ENCODE data around the gene TMEM42.

TMEM42 gene

GRCh38 chr3:44875596-44875995 lies 13.9 kb downstream of the TMEM42 start:
- no peaks in the 10 kb centered on the region for H3K79me2 ChIP-seq (ENCODE audit: control insufficient read depth, insufficient read depth, low read length)
- H3K23ac ChIP-seq (ENCODE audit: low read length) = no peak overlapping the region
- H3K4me2 ChIP-seq (ENCODE audit: low read length) = no peak overlapping the region
- no peak overlapping the region for H3K9ac ChIP-seq (ENCODE audit: low read length)
- no peak overlapping the region for H2BK5ac ChIP-seq (ENCODE audit: low read length)
- H2BK15ac ChIP-seq (replicated peaks; ENCODE audit: low read depth) = no peak overlapping the region
- H4K5ac ChIP-seq (ENCODE audit: low read length) = no peak overlapping the region
- H3K56ac ChIP-seq (ENCODE audit: low read length) = no peak overlapping the region
- no peaks in the 10 kb centered on the region for H3K27me3 ChIP-seq (ENCODE audit: insufficient read depth, low read length, poor library complexity)
- no peak overlapping the region for H2AK5ac ChIP-seq (ENCODE audit: low read length)
- H3K4me3 ChIP-seq (ENCODE audit: low read length) = no peak overlapping the region
- H4K8ac ChIP-seq (ENCODE audit: low read depth, low read length) = no peak overlapping the region
- H3K36me3 ChIP-seq (ENCODE audit: control insufficient read depth, insufficient read depth, low read length) = no peaks in the 10 kb centered on the region
- no peak overlapping the region for H2BK120ac ChIP-seq (ENCODE audit: low read depth, low read length)
- H3K79me1 ChIP-seq (ENCODE audit: low read length) = no peaks in the 10 kb centered on the region
- H3K4ac ChIP-seq (ENCODE audit: low read depth, low read length) = no peak overlapping the region
- H3K4me1 ChIP-seq (ENCODE audit: control insufficient read depth, low read depth, low read length) = no peaks in the 10 kb centered on the region
- H3K27ac ChIP-seq (ENCODE audit: low read depth, low read length) = no peak overlapping the region
- WGBS (ENCODE audit: extremely low coverage, insufficient coverage, low lambda C conversion rate) = no CpG with 5 or more reads among the region's 3 CpGs
- no peak overlapping the region for H3K18ac ChIP-seq (ENCODE audit: low read length)
- no peak for DNase-seq

GRCh38 chr3:44877333-44877732 lies 15.6 kb downstream of the TMEM42 start:
- Histone ChIP-seq H3K18ac (ENCODE audit: low read length) (no peak overlapping the region), H3K79me1 (ENCODE audit: low read length) (no peaks in the 10 kb centered on the region), H3K27ac (ENCODE audit: low read depth, low read length) (no peak overlapping the region), H3K27me3 (ENCODE audit: insufficient read depth, low read length, poor library complexity) (no peaks in the 10 kb centered on the region), H3K9ac (ENCODE audit: low read length) (no peak overlapping the region), H3K4me3 (ENCODE audit: low read length) (no peak overlapping the region), H2BK15ac (replicated peaks; ENCODE audit: low read depth) (no peak overlapping the region), H3K23ac (ENCODE audit: low read length) (no peak overlapping the region), H3K4me2 (ENCODE audit: low read length) (no peak overlapping the region), H2BK120ac (ENCODE audit: low read depth, low read length) (no peak overlapping the region), H2AK5ac (ENCODE audit: low read length) (no peak overlapping the region), H3K56ac (ENCODE audit: low read length) (no peak overlapping the region), H3K4ac (ENCODE audit: low read depth, low read length) (no peak overlapping the region), H2BK5ac (ENCODE audit: low read length) (no peak overlapping the region), H3K4me1 (ENCODE audit: control insufficient read depth, low read depth, low read length) (no peaks in the 10 kb centered on the region), H3K36me3 (ENCODE audit: control insufficient read depth, insufficient read depth, low read length) (no peaks in the 10 kb centered on the region), H4K8ac (ENCODE audit: low read depth, low read length) (no peak overlapping the region), H4K5ac (ENCODE audit: low read length) (no peak overlapping the region), H3K79me2 (ENCODE audit: control insufficient read depth, insufficient read depth, low read length) (no peaks in the 10 kb centered on the region)
- no CpG with 5 or more reads among the region's 3 CpGs for WGBS (ENCODE audit: extremely low coverage, insufficient coverage, low lambda C conversion rate)
- no peak for DNase-seq

DNA sequence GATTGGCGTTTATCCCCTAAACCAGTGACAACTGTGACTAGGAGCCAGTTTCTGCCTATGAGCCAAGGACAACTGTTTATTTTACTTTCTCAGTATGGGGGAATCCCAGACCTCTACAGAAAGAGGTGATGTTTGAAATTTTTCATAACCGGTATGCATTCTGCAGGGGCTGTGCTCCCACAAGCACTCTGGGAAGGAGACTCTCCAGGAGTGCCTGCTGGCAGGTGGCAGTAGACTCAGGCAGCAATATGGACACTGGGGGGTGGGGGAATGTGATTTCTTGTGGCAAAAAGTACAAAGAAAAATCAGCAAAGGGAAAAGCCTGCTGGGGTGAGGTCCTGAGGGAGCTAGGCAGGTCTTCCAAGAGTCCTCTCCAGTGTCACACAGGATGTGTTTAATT lies 18.6 kb downstream of the TMEM42 start:
- no peaks in the 10 kb centered on the region for H3K79me1 ChIP-seq (ENCODE audit: low read length)
- no peak overlapping the region for H3K4me2 ChIP-seq (ENCODE audit: low read length)
- H3K4me3 ChIP-seq (ENCODE audit: low read length) = no peak overlapping the region
- no peaks in the 10 kb centered on the region for H3K27me3 ChIP-seq (ENCODE audit: insufficient read depth, low read length, poor library complexity)
- H3K18ac ChIP-seq (ENCODE audit: low read length) = no peak overlapping the region
- H3K56ac ChIP-seq (ENCODE audit: low read length) = no peak overlapping the region
- H3K36me3 ChIP-seq (ENCODE audit: control insufficient read depth, insufficient read depth, low read length) = no peaks in the 10 kb centered on the region
- no peak for DNase-seq
- no peak overlapping the region for H3K9ac ChIP-seq (ENCODE audit: low read length)
- H2BK5ac ChIP-seq (ENCODE audit: low read length) = no peak overlapping the region
- H3K79me2 ChIP-seq (ENCODE audit: control insufficient read depth, insufficient read depth, low read length) = no peaks in the 10 kb centered on the region
- no CpG with 5 or more reads among the region's 2 CpGs for WGBS (ENCODE audit: extremely low coverage, insufficient coverage, low lambda C conversion rate)
- H3K4ac ChIP-seq (ENCODE audit: low read depth, low read length) = no peak overlapping the region
- H3K4me1 ChIP-seq (ENCODE audit: control insufficient read depth, low read depth, low read length) = peaks cover 5% of the 10 kb centered on the region
- H4K8ac ChIP-seq (ENCODE audit: low read depth, low read length) = no peak overlapping the region
- no peak overlapping the region for H2BK120ac ChIP-seq (ENCODE audit: low read depth, low read length)
- H3K27ac ChIP-seq (ENCODE audit: low read depth, low read length) = no peak overlapping the region
- H3K23ac ChIP-seq (ENCODE audit: low read length) = no peak overlapping the region
- no peak overlapping the region for H2AK5ac ChIP-seq (ENCODE audit: low read length)
- H2BK15ac ChIP-seq (replicated peaks; ENCODE audit: low read depth) = no peak overlapping the region
- no peak overlapping the region for H4K5ac ChIP-seq (ENCODE audit: low read length)

- WGBS (ENCODE audit: extremely low coverage, insufficient coverage, low lambda C conversion rate) = no CpG with 5 or more reads among the region's 5 CpGs
- DNase-seq = peak; percentile 29
- peak overlapping the region; percentile 10 for H3K56ac ChIP-seq (ENCODE audit: low read length)
- H3K36me3 ChIP-seq (ENCODE audit: control insufficient read depth, insufficient read depth, low read length) = no peaks in the 10 kb centered on the region
- no peak overlapping the region for H3K23ac ChIP-seq (ENCODE audit: low read length)
- H2BK15ac ChIP-seq (replicated peaks; ENCODE audit: low read depth) = no peak overlapping the region
- peak overlapping the region; percentile 22 for H3K27ac ChIP-seq (ENCODE audit: low read depth, low read length)
- no peaks in the 10 kb centered on the region for H3K79me1 ChIP-seq (ENCODE audit: low read length)
- H2BK5ac ChIP-seq (ENCODE audit: low read length) = no peak overlapping the region
- no peak overlapping the region for H3K4ac ChIP-seq (ENCODE audit: low read depth, low read length)
- no peaks in the 10 kb centered on the region for H3K79me2 ChIP-seq (ENCODE audit: control insufficient read depth, insufficient read depth, low read length)
- H3K4me1 ChIP-seq (ENCODE audit: control insufficient read depth, low read depth, low read length) = peaks cover 5% of the 10 kb centered on the region
- no peak overlapping the region for H4K8ac ChIP-seq (ENCODE audit: low read depth, low read length)
- H2AK5ac ChIP-seq (ENCODE audit: low read length) = no peak overlapping the region
- no peak overlapping the region for H3K4me2 ChIP-seq (ENCODE audit: low read length)
- no peak overlapping the region for H4K5ac ChIP-seq (ENCODE audit: low read length)
- no peak overlapping the region for H3K18ac ChIP-seq (ENCODE audit: low read length)
- no peak overlapping the region for H3K4me3 ChIP-seq (ENCODE audit: low read length)
- H3K27me3 ChIP-seq (ENCODE audit: insufficient read depth, low read length, poor library complexity) = no peaks in the 10 kb centered on the region
- H3K9ac ChIP-seq (ENCODE audit: low read length) = no peak overlapping the region
- no peak overlapping the region for H2BK120ac ChIP-seq (ENCODE audit: low read depth, low read length)
Observed at GRCh38 chr3:44883213-44883955, 21.7 kb downstream of the TMEM42 start.

DNA sequence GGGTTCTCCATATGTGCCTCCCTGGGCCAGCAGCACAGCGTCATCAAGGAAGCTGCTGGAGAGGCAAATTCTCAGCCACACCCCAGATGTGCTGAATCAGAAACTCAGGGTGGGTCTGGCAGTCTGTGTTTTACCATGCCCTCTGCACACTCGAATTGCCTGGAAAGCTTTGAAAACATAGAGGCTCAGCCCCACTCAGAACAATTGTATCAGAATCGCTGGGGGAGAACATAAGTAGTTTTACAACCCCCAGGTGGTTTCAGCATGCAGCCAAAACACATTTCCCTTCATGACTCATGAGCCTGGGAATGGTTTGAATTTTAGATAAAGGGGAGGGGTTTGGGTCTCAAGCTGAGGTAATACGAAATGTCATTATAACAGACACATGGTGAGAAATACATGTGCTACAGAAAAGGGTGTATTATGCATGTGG lies 22.3 kb downstream of the TMEM42 start:
- no peaks in the 10 kb centered on the region for H3K36me3 ChIP-seq (ENCODE audit: control insufficient read depth, insufficient read depth, low read length)
- H3K23ac ChIP-seq (ENCODE audit: low read length) = no peak overlapping the region
- H2BK15ac ChIP-seq (replicated peaks; ENCODE audit: low read depth) = no peak overlapping the region
- WGBS (ENCODE audit: extremely low coverage, insufficient coverage, low lambda C conversion rate) = no CpG with 5 or more reads among the region's 4 CpGs
- no peak overlapping the region for H3K18ac ChIP-seq (ENCODE audit: low read length)
- H3K27me3 ChIP-seq (ENCODE audit: insufficient read depth, low read length, poor library complexity) = no peaks in the 10 kb centered on the region
- no peak overlapping the region for H2AK5ac ChIP-seq (ENCODE audit: low read length)
- peaks cover 5% of the 10 kb centered on the region for H3K4me1 ChIP-seq (ENCODE audit: control insufficient read depth, low read depth, low read length)
- H3K79me1 ChIP-seq (ENCODE audit: low read length) = no peaks in the 10 kb centered on the region
- no peak overlapping the region for H2BK120ac ChIP-seq (ENCODE audit: low read depth, low read length)
- no peak overlapping the region for H2BK5ac ChIP-seq (ENCODE audit: low read length)
- no peak overlapping the region for H3K9ac ChIP-seq (ENCODE audit: low read length)
- H4K8ac ChIP-seq (ENCODE audit: low read depth, low read length) = no peak overlapping the region
- no peak overlapping the region for H3K4me3 ChIP-seq (ENCODE audit: low read length)
- no peaks in the 10 kb centered on the region for H3K79me2 ChIP-seq (ENCODE audit: control insufficient read depth, insufficient read depth, low read length)
- H3K4me2 ChIP-seq (ENCODE audit: low read length) = no peak overlapping the region
- peak; percentile 88 for DNase-seq
- H3K56ac ChIP-seq (ENCODE audit: low read length) = peak overlapping the region; percentile 10
- H3K27ac ChIP-seq (ENCODE audit: low read depth, low read length) = peak overlapping the region; percentile 22
- no peak overlapping the region for H3K4ac ChIP-seq (ENCODE audit: low read depth, low read length)
- no peak overlapping the region for H4K5ac ChIP-seq (ENCODE audit: low read length)

GRCh38 chr3:44885618-44886017 lies 23.9 kb downstream of the TMEM42 start:
- Histone ChIP-seq H3K23ac (ENCODE audit: low read length) (no peak overlapping the region), H3K79me1 (ENCODE audit: low read length) (no peaks in the 10 kb centered on the region), H4K8ac (ENCODE audit: low read depth, low read length) (no peak overlapping the region), H3K4ac (ENCODE audit: low read depth, low read length) (no peak overlapping the region), H3K27ac (ENCODE audit: low read depth, low read length) (no peak overlapping the region), H3K56ac (ENCODE audit: low read length) (no peak overlapping the region), H3K9ac (ENCODE audit: low read length) (no peak overlapping the region), H2BK15ac (replicated peaks; ENCODE audit: low read depth) (no peak overlapping the region), H2BK5ac (ENCODE audit: low read length) (no peak overlapping the region), H3K4me3 (ENCODE audit: low read length) (no peak overlapping the region), H3K36me3 (ENCODE audit: control insufficient read depth, insufficient read depth, low read length) (no peaks in the 10 kb centered on the region), H2AK5ac (ENCODE audit: low read length) (no peak overlapping the region), H2BK120ac (ENCODE audit: low read depth, low read length) (no peak overlapping the region), H3K4me1 (ENCODE audit: control insufficient read depth, low read depth, low read length) (peaks cover 5% of the 10 kb centered on the region), H3K18ac (ENCODE audit: low read length) (no peak overlapping the region), H3K27me3 (ENCODE audit: insufficient read depth, low read length, poor library complexity) (no peaks in the 10 kb centered on the region), H3K4me2 (ENCODE audit: low read length) (no peak overlapping the region), H4K5ac (ENCODE audit: low read length) (no peak overlapping the region), H3K79me2 (ENCODE audit: control insufficient read depth, insufficient read depth, low read length) (no peaks in the 10 kb centered on the region)
- DNase-seq = peak; percentile 83
- WGBS (ENCODE audit: extremely low coverage, insufficient coverage, low lambda C conversion rate) = no CpG with 5 or more reads among the region's 4 CpGs
